Measurements from ENCODE around the gene LETMD1.

Gene LETMD1

DNA sequence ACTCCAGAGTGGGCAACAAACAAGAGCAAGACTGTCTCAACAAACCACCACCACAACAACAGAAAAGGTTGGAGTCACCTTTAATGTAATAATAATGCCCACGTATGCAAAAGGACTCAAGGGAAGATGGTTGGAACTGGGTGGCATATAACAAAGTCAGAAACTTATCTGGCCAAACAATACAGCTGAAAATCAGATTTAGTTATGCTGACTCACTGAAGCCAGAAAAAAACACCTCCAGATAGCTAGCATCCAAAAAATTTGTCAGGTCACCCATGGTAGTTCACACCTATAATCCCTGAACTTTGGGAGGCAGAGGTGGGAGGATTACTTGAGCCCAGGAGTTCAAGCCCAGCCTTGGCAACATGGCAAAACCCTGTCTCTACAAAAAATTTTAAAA, 46.3 kb upstream of the LETMD1 start:
- Histone ChIP-seq H3K9me2 (replicated peaks; ENCODE audit: low read depth, low read length) (no peaks in the 10 kb centered on the region), H3K4me3 (ENCODE audit: low read length, poor library complexity, severe bottlenecking) (no peak overlapping the region), H3K36me3 (ENCODE audit: insufficient read depth, low read length) (peaks cover 83% of the 10 kb centered on the region), H3K4me2 (ENCODE audit: low read depth, low read length, poor library complexity, severe bottlenecking) (no peak overlapping the region), H3K9me3 (ENCODE audit: insufficient read depth, low read depth, low read length) (no peaks in the 10 kb centered on the region), H4K20me1 (ENCODE audit: insufficient read depth, low read length, poor library complexity, severe bottlenecking) (no peaks in the 10 kb centered on the region), H3K9ac (ENCODE audit: low read depth, low read length, poor library complexity, severe bottlenecking) (no peak overlapping the region), H3K27me3 (ENCODE audit: insufficient read depth, low read length, poor library complexity, severe bottlenecking) (no peaks in the 10 kb centered on the region), H3K79me2 (ENCODE audit: insufficient read depth, low read length) (no peaks in the 10 kb centered on the region), H3K4me1 (ENCODE audit: insufficient read depth, low read length, poor library complexity, severe bottlenecking) (no peaks in the 10 kb centered on the region), H2AFZ (ENCODE audit: low read length) (no peak overlapping the region), H3F3A (ENCODE audit: low read depth) (no peaks in the 10 kb centered on the region)
- no peak for TF ChIP-seq EZH2phosphoT487 (IDR thresholded peaks at IDR 0.05; ENCODE audit: borderline replicate concordance)
- TF ChIP-seq, protein P1, sequence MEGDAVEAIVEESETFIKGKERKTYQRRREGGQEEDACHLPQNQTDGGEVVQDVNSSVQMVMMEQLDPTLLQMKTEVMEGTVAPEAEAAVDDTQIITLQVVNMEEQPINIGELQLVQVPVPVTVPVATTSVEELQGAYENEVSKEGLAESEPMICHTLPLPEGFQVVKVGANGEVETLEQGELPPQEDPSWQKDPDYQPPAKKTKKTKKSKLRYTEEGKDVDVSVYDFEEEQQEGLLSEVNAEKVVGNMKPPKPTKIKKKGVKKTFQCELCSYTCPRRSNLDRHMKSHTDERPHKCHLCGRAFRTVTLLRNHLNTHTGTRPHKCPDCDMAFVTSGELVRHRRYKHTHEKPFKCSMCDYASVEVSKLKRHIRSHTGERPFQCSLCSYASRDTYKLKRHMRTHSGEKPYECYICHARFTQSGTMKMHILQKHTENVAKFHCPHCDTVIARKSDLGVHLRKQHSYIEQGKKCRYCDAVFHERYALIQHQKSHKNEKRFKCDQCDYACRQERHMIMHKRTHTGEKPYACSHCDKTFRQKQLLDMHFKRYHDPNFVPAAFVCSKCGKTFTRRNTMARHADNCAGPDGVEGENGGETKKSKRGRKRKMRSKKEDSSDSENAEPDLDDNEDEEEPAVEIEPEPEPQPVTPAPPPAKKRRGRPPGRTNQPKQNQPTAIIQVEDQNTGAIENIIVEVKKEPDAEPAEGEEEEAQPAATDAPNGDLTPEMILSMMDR (conservative IDR thresholded peaks at IDR 0.05; ENCODE audit: low read length) = no peak

DNA sequence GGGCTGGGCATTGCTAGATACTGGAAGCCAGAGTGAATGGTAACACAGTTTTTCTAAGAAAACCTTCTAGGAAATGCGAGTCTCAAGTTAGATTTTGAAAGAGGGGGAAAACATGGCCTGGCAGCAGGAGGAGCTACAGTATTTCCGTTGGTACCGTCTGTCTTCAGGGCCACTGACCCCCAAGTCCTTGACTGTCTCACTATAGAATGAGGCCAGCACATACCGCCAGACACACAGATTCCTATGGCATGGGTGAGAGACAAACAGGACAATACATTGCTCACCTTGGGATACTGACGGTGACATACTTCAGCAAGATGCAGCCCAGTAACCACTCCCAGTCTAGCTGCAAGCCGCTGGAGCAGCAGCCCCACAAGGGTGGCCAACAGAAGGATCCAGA, 43.6 kb upstream of the LETMD1 start:
- Histone ChIP-seq H3K9ac (ENCODE audit: low read depth, low read length, poor library complexity, severe bottlenecking) (no peak overlapping the region), H3K9me2 (replicated peaks; ENCODE audit: low read depth, low read length) (no peaks in the 10 kb centered on the region), H3K4me3 (ENCODE audit: low read length, poor library complexity, severe bottlenecking) (no peak overlapping the region), H3F3A (ENCODE audit: low read depth) (no peaks in the 10 kb centered on the region), H3K27me3 (ENCODE audit: insufficient read depth, low read length, poor library complexity, severe bottlenecking) (no peaks in the 10 kb centered on the region), H3K4me1 (ENCODE audit: insufficient read depth, low read length, poor library complexity, severe bottlenecking) (no peaks in the 10 kb centered on the region), H2AFZ (ENCODE audit: low read length) (no peak overlapping the region), H3K79me2 (ENCODE audit: insufficient read depth, low read length) (peaks cover 2% of the 10 kb centered on the region; the same call in 1 of the 2 replicates), H4K20me1 (ENCODE audit: insufficient read depth, low read length, poor library complexity, severe bottlenecking) (peaks cover 6% of the 10 kb centered on the region), H3K9me3 (ENCODE audit: insufficient read depth, low read depth, low read length) (no peaks in the 10 kb centered on the region), H3K4me2 (ENCODE audit: low read depth, low read length, poor library complexity, severe bottlenecking) (no peak overlapping the region), H3K36me3 (ENCODE audit: insufficient read depth, low read length) (peaks cover 85% of the 10 kb centered on the region)
- no peak for TF ChIP-seq EZH2phosphoT487 (IDR thresholded peaks at IDR 0.05; ENCODE audit: borderline replicate concordance)
- TF ChIP-seq, protein P1 (conservative IDR thresholded peaks at IDR 0.05; ENCODE audit: low read length) = no peak

DNA sequence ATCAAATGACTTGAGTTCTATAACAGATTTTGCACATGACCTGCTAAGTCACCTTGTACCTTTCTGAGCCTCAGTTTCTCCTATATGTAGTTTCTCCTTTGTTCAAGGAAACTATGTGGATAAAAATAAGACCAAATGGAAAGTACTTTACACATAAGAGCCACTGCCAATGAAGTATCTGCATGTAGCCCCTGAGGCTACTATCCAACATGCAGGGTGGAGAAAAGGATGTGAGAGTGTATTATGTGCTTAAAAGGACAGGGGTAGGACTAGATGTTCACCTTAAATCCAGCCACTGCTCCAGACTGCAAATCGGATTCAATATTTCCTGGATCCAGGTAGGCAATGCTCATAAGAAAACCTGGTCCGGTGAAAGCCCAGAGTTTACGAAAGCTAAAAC, 43.1 kb upstream of the LETMD1 start:
- Histone ChIP-seq H3K9ac (ENCODE audit: low read depth, low read length, poor library complexity, severe bottlenecking) (no peak overlapping the region), H2AFZ (ENCODE audit: low read length) (no peak overlapping the region), H3K4me3 (ENCODE audit: low read length, poor library complexity, severe bottlenecking) (no peak overlapping the region), H3K4me2 (ENCODE audit: low read depth, low read length, poor library complexity, severe bottlenecking) (no peak overlapping the region), H3K9me2 (replicated peaks; ENCODE audit: low read depth, low read length) (no peaks in the 10 kb centered on the region), H3K9me3 (ENCODE audit: insufficient read depth, low read depth, low read length) (no peaks in the 10 kb centered on the region), H4K20me1 (ENCODE audit: insufficient read depth, low read length, poor library complexity, severe bottlenecking) (peaks cover 7% of the 10 kb centered on the region), H3K27me3 (ENCODE audit: insufficient read depth, low read length, poor library complexity, severe bottlenecking) (no peaks in the 10 kb centered on the region), H3K4me1 (ENCODE audit: insufficient read depth, low read length, poor library complexity, severe bottlenecking) (no peaks in the 10 kb centered on the region), H3K79me2 (ENCODE audit: insufficient read depth, low read length) (peaks cover 7% of the 10 kb centered on the region; the same call in 1 of the 2 replicates), H3F3A (ENCODE audit: low read depth) (no peaks in the 10 kb centered on the region), H3K36me3 (ENCODE audit: insufficient read depth, low read length) (peaks cover 88% of the 10 kb centered on the region)
- TF ChIP-seq EZH2phosphoT487 (IDR thresholded peaks at IDR 0.05; ENCODE audit: borderline replicate concordance) = no peak
- TF ChIP-seq, protein P1 (conservative IDR thresholded peaks at IDR 0.05; ENCODE audit: low read length) = no peak
